ENCODE measurements around the gene TENM3. TPM values are rescaled to one million over a fixed set of nuclear protein-coding genes. Genes with fewer than 3 reads are reported as not detected.

TENM3 gene
- total and polyA plus RNA-seq, 3 donors from 2014 or later = 10.9 to 42.7 (median 42.2) TPM

- H3K4me1 ChIP-seq = no peaks in the 10 kb centered on the region
- 95 to 97% methylated on average over 4 of the region's 4 CpGs for WGBS, 2 donors
- no peaks in the 10 kb centered on the region for H3K27me3 ChIP-seq
- H3K36me3 ChIP-seq (ENCODE audit: low read depth, missing control alignments) = no peaks in the 10 kb centered on the region
- TF ChIP-seq CTCF (IDR thresholded peaks at IDR 0.05) (no peak), POLR2A (IDR thresholded peaks at IDR 0.05) (no peak)
- intact Hi-C loops (cut with DNase I; ENCODE audit: low total_unique reads) = no loop called here
- H3K4me3 ChIP-seq = no peak overlapping the region
- no peak overlapping the region for H3K27ac ChIP-seq
- no peak for DNase-seq
- no peaks in the 10 kb centered on the region for H3K9me3 ChIP-seq
These were observed 503.7 kb downstream of the TENM3 start for GRCh38 chr4:182746876-182747275.

DNA sequence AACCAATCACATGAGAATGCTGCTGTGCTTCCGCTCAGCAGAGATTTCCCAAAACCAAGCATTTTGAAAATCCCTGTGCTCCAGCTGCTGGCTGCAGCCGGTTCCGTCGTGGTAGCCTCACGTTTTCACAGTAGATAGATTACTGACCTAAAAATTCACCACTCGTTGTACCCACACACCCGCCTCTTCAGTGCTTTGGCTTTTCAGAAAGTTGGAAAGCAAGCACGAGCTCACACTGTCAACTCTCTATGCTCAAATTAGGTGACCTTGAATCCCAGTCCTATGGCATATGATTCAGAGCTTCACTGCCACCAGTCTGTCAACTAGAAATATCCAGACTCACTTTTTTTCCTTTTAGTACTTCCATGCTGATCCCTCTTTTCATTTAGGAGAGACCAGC is 505.1 kb downstream of the TENM3 start:
- 66 to 78% methylated on average over 8 of the region's 8 CpGs for WGBS, 2 donors
- intact Hi-C loops (cut with DNase I; ENCODE audit: low total_unique reads) = no loop called here
- no peaks in the 10 kb centered on the region for H3K4me1 ChIP-seq
- no peaks in the 10 kb centered on the region for H3K9me3 ChIP-seq
- no peak overlapping the region for H3K4me3 ChIP-seq
- H3K36me3 ChIP-seq (ENCODE audit: low read depth, missing control alignments) = no peaks in the 10 kb centered on the region
- no peaks in the 10 kb centered on the region for H3K27me3 ChIP-seq
- no peak for TF ChIP-seq CTCF (IDR thresholded peaks at IDR 0.05)
- no peak for TF ChIP-seq POLR2A (IDR thresholded peaks at IDR 0.05)
- no peak for DNase-seq
- H3K27ac ChIP-seq = no peak overlapping the region

- TF ChIP-seq POLR2A (IDR thresholded peaks at IDR 0.05) = no peak
- TF ChIP-seq CTCF (IDR thresholded peaks at IDR 0.05) = no peak
- Histone ChIP-seq H3K36me3 (ENCODE audit: low read depth, missing control alignments) (no peaks in the 10 kb centered on the region), H3K27me3 (no peaks in the 10 kb centered on the region), H3K9me3 (no peaks in the 10 kb centered on the region), H3K4me1 (no peaks in the 10 kb centered on the region), H3K27ac (no peak overlapping the region), H3K4me3 (no peak overlapping the region)
- intact Hi-C loops (cut with DNase I; ENCODE audit: low total_unique reads) = no loop called here
- DNase-seq = no peak
- 83 to 91% methylated on average over 2 of the region's 2 CpGs for WGBS, 2 donors
These were observed 505.7 kb downstream of the TENM3 start for GRCh38 chr4:182748949-182749348.

GRCh38 chr4:182749667-182750167 is 506.5 kb downstream of the TENM3 start:
- Histone ChIP-seq H3K27me3 (no peaks in the 10 kb centered on the region), H3K4me1 (no peaks in the 10 kb centered on the region), H3K9me3 (no peaks in the 10 kb centered on the region), H3K4me3 (no peak overlapping the region), H3K36me3 (ENCODE audit: low read depth, missing control alignments) (no peaks in the 10 kb centered on the region), H3K27ac (no peak overlapping the region)
- 90 to 93% methylated on average over 1 of the region's 1 CpG for WGBS, 2 donors
- intact Hi-C loops (cut with DNase I; ENCODE audit: low total_unique reads) = no loop called here
- DNase-seq = no peak
- TF ChIP-seq CTCF (IDR thresholded peaks at IDR 0.05) (no peak), POLR2A (IDR thresholded peaks at IDR 0.05) (no peak)

DNA sequence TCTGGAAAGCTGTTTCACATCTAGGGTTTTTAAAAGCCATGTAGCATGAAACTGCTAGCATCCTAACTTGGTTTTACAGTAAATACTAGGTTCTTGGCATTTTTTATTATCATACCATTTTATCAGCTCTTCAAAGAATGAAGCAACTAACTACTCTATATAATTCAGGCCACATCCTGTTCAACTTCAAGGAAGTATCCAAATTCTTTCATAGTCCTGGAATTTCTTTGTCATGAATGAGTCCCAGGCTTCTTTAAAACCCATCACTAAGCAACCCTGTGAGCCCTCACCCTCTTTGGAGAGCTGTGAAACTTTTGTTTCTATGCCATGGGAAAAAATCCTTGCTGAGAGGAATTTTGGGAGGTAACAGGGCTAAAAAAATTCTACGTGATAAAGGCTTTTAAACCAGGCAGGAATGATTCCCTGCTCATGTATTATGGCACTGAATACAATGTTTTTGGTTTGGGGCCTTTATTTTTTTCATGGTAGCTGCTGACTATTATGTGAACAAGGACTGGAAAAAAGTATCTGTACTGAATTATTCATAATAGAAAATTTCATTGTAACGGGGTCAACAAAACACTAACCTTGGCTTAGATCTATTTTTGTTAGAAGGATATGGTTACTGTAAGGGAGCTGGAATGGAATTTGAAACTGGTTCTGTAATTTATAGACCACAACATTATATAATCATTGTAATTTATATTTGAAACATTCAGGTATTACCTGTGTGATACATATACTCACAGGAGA is 509.1 kb downstream of the TENM3 start:
- intact Hi-C loops (cut with DNase I; ENCODE audit: low total_unique reads) = no loop called here
- H3K4me1 ChIP-seq = no peaks in the 10 kb centered on the region
- TF ChIP-seq CTCF (IDR thresholded peaks at IDR 0.05) (no peak), POLR2A (IDR thresholded peaks at IDR 0.05) (no peak)
- DNase-seq = no peak
- H3K4me3 ChIP-seq = no peak overlapping the region
- H3K27ac ChIP-seq = no peak overlapping the region
- WGBS, 2 donors = 87 to 88% methylated on average over 2 of the region's 2 CpGs
- H3K36me3 ChIP-seq (ENCODE audit: low read depth, missing control alignments) = no peaks in the 10 kb centered on the region
- no peaks in the 10 kb centered on the region for H3K27me3 ChIP-seq
- no peaks in the 10 kb centered on the region for H3K9me3 ChIP-seq

Measured in testis (tissue), 3 donors.